ENCODE results near the gene SVOP.
"Not testable (repeated sequence)": the region's sequence is repeated elsewhere in the genome, so short reads cannot be mapped to it uniquely, and the experiment has no call there.

The SVOP gene

GRCh38 chr12:108888031-108888430 is 132.8 kb downstream of the SVOP start:
- DNase-seq (ENCODE audit: low read depth) = no peak

GRCh38 chr12:108886873-108887629 is 133.8 kb downstream of the SVOP start:
- DNase-seq (ENCODE audit: low read depth) = no peak

DNA sequence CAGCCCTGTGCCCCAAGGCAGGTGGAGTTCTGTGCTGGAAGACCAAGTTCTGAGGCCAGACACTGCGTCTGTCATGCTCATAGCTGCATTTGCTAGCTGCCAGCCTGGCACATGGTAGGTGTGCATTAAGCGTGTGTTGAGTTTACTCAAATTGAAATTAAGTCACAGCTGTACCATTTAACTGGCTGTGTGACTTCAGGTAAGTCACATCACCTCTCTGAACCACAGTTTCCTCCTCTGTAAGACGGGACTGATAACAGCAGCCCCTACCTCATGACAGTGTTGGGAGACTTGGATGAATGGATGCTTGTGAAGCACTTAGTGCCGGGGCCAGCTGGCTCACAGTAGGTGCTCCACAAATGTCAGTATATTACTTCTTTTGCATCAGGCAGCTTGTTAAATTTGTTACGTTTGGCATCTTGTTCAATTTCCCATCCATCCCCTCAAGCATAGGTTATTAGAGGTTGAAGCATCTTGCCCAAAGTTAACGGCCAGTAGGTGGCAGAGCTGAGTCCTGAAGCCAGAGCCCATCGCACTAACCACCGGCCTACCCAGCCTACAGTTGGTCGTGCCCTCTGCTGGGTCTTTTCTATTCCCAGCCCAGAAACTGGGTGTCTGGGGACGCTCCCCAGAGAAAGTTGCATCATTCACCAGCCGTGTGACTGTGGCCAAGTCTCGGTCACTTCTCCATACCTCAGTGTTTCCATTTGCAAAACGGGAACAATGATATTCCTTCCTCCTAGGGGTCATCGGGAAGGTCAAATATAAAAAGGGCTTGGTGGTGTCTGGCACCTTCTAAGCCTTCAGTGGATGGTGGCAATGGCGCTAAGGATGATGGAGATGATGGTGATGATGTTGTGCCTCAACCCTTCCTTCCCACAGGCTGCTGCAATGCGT is 136.5 kb downstream of the SVOP start:
- DNase-seq (ENCODE audit: low read depth) = no peak

DNA sequence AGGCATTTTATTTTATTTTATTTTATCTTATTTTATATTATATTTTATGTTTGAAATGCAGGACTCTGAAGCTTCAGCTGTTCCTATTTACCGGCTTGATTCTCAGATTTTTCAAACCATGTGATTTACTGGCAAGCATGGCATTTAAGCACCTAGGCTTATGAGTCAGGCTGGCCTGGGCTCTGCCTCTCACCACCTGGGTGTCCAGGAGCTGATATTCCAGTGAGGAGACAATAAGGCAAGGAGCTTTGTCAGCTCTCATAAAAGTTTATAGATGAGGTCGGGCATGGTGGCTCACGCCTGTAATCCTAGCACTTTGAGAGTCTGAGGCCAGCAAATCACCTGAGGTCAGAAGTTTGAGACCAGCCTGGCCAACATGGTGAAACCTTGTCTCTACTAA is 138.9 kb downstream of the SVOP start:
- no peak for DNase-seq (ENCODE audit: low read depth)

- no peak for DNase-seq (ENCODE audit: low read depth)
Observed at GRCh38 chr12:108879615-108880254, 141.1 kb downstream of the SVOP start, which contains the start of gene DAO. Gene DAO, plus strand, starts transcription at chr12:108880092. Its CDS starts 4,915 bp downstream, at chr12:108885007.

GRCh38 chr12:108876550-108876949 is 144.3 kb downstream of the SVOP start:
- no peak for DNase-seq (ENCODE audit: low read depth)

GRCh38 chr12:108875682-108876361 is 145.0 kb downstream of the SVOP start:
- DNase-seq (ENCODE audit: low read depth) = no peak

GRCh38 chr12:108875280-108875679 is 145.6 kb downstream of the SVOP start:
- no peak for DNase-seq (ENCODE audit: low read depth)

- DNase-seq (ENCODE audit: low read depth) = no peak
Observed at GRCh38 chr12:108868781-108869180, 152.1 kb downstream of the SVOP start.

- not testable (repeated sequence) for DNase-seq (ENCODE audit: low read depth)
Observed at GRCh38 chr12:108866083-108866482, 154.8 kb downstream of the SVOP start.

DNA sequence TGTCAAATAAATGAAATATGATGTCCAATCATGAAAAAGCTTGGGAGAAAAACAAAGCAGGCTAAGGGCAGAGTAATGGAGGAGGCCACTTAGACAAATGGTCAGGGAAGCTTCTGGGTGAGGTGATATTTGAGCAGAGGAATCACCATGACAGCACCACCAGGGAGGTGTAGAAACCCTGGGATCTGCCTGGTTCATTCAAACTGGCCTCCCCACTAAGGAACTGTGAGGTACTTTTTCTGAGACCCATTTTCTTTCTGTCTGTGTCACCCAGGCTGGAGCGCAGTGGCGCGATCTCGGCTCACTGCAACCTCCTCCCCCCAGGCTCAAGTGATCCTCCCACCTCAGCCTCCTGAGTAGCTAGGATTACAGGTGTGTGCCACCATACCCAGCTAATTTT is 155.7 kb downstream of the SVOP start:
- no peak for DNase-seq (ENCODE audit: low read depth)

GRCh38 chr12:108862588-108862959 is 158.3 kb downstream of the SVOP start:
- DNase-seq (ENCODE audit: low read depth) = no peak

DNA sequence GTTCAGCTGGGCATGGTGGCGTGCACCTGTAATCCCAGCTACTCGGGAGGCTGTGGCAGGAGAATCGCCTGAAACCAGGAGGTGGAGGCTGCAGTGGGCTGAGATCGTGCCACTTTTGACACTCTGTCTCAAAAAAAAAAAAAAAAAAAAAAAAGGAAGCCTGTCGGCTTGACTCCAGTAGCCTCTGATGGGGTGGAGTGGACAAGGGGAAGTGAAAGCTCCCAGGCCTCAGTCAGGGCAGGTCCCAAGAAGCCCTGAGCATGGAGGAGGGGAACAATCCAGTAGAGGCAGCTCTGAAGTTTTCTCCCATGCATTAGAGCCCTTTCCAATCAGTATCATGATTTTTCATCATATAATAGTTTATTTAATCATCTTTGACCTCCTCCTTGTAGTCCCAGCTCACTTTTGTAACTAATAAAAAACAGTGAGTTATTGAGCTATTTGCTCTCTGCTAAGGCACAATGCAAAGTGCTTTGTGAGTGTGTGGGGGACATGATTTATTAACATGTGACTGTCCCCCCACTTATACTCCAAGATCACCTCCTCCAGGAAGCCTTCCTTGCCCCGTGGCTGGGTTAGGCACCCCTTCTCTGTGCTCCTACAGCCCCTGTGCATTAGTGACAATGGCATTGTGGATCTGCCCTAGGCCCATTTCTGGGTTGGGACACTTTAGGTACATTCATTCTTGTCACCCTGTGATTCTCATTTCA is 158.8 kb downstream of the SVOP start:
- DNase-seq (ENCODE audit: low read depth) = no peak

DNA sequence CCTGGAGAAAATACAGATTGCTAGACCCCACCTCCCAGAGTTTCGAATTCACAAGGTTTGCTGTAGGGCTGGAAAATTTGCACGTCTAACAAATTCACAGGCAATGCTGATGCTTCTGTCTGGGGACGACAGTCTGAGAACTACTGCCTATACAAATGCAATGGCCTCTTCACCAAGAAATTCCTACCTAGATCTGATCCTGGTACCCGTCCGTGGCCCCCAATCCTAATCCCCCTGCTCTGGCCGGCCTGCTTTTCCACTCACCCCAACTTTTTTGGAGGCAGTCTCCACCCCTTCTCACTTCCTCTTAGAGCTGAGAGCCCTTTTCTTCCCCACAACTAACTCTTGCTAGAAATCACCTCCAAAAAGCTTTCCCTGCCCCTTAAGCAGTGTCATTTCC is 160.4 kb downstream of the SVOP start:
- DNase-seq (ENCODE audit: low read depth) = no peak

DNA sequence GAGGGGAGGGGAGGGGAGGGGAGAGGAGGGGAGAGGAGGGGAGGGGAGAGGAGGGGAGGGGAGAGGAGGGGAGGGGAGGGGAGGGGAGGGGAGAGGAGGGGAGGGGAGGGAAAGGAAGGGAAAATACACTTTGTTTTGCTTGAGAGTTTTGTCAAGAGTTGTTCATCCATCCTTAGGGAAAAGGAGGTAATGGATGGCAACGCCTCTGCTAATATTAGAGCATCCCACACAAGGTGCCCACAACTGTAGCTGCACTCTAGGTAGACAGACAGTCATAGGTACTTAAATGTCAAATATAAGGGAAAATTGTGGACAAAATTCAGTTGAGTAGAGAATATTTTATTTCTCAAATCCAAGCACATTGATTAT is 161.0 kb downstream of the SVOP start:
- DNase-seq (ENCODE audit: low read depth) = no peak

- DNase-seq (ENCODE audit: low read depth) = not testable (repeated sequence)
Observed at GRCh38 chr12:108859141-108859922, 161.5 kb downstream of the SVOP start.

- no peak for DNase-seq (ENCODE audit: low read depth)
Observed at GRCh38 chr12:108858311-108859074, 162.4 kb downstream of the SVOP start.
